Suppressor macrophage treated with lipopolysaccharide for 1 hour (primary cell): Measurements from ENCODE around the gene KIAA1671.

Source experiments
- DNase-seq, 3 donors: peaks; one replicate each; pipeline ENCODE4 v3.0.0-alpha.2; 2020 to 2022

KIAA1671 gene

GRCh38 chr22:24952837-24953383 is 394 bp downstream of the KIAA1671 start:
- peak in 2 of 3 donors; percentile 8 to 48 for DNase-seq

- DNase-seq: peak in 1 of 3 donors; percentile 4
Measured at GRCh38 chr22:24953384-24954113, 1.0 kb downstream of the KIAA1671 start.

GRCh38 chr22:24954114-24954463 is 1.6 kb downstream of the KIAA1671 start:
- no peak for DNase-seq

- no peak for DNase-seq
Measured at GRCh38 chr22:24954856-24955255, 2.3 kb downstream of the KIAA1671 start.

- no peak for DNase-seq
Measured at GRCh38 chr22:24957043-24957442, 4.5 kb downstream of the KIAA1671 start.

- no peak for DNase-seq
Measured at GRCh38 chr22:24961217-24961844, 8.8 kb downstream of the KIAA1671 start.

- DNase-seq: no peak
Measured at GRCh38 chr22:24962094-24962493, 9.6 kb downstream of the KIAA1671 start.

- no peak for DNase-seq
Measured at GRCh38 chr22:24962835-24963234, 10.3 kb downstream of the KIAA1671 start.

- DNase-seq: no peak
Measured at GRCh38 chr22:24964441-24964840, 11.9 kb downstream of the KIAA1671 start.

- DNase-seq: peak in 1 of 3 donors; percentile 34
Measured at GRCh38 chr22:24965822-24966626, 13.5 kb downstream of the KIAA1671 start.

GRCh38 chr22:24968066-24968561 is 15.6 kb downstream of the KIAA1671 start:
- no peak for DNase-seq

GRCh38 chr22:24969560-24970301 is 17.2 kb downstream of the KIAA1671 start:
- DNase-seq: no peak

- DNase-seq: no peak
Measured at GRCh38 chr22:24972369-24972768, 19.9 kb downstream of the KIAA1671 start.

GRCh38 chr22:24973872-24974271 is 21.4 kb downstream of the KIAA1671 start:
- DNase-seq: no peak

- DNase-seq: no peak
Measured at GRCh38 chr22:24975125-24975640, 22.7 kb downstream of the KIAA1671 start.

GRCh38 chr22:24975813-24976341 is 23.4 kb downstream of the KIAA1671 start:
- DNase-seq: no peak

- DNase-seq: no peak
Measured at GRCh38 chr22:24976442-24977218, 24.1 kb downstream of the KIAA1671 start.

GRCh38 chr22:24977370-24978221 is 25.1 kb downstream of the KIAA1671 start:
- DNase-seq: no peak

- DNase-seq: no peak
Measured at GRCh38 chr22:24978308-24978707, 25.8 kb downstream of the KIAA1671 start.

- no peak for DNase-seq
Measured at GRCh38 chr22:24981066-24981465, 28.6 kb downstream of the KIAA1671 start.
